Activated naive CD4-positive, alpha-beta T cell treated with Interleukin-2 at 50 U/mL for 16 hours (primary cell): Measurements from ENCODE around the gene OR10J5.
"Not testable (repeated sequence)": the region's sequence is repeated elsewhere in the genome, so short reads cannot be mapped to it uniquely, and the experiment has no call there.

Experiments
- DNase-seq: peaks from one replicate; pipeline ENCODE4 v3.0.0-alpha.2; 2020

OR10J5 gene

GRCh38 chr1:159535907-159536306 lies at the start of gene OR10J5:
OR10J5 (minus strand) TSS chr1:159536007; CDS start chr1:159536007, 0 bp downstream.
- no peak for DNase-seq

- no peak for DNase-seq
Observed at GRCh38 chr1:159584536-159584935, 48.7 kb upstream of the OR10J5 start.

GRCh38 chr1:159581422-159581821 lies 45.6 kb upstream of the OR10J5 start:
- no peak for DNase-seq

GRCh38 chr1:159580340-159580739 lies 44.5 kb upstream of the OR10J5 start:
- no peak for DNase-seq

GRCh38 chr1:159577446-159577845 lies 41.6 kb upstream of the OR10J5 start:
- DNase-seq, result no peak

GRCh38 chr1:159562680-159563079 lies 26.9 kb upstream of the OR10J5 start:
- DNase-seq, result no peak

- no peak for DNase-seq
Observed at GRCh38 chr1:159561497-159561896, 25.7 kb upstream of the OR10J5 start.

GRCh38 chr1:159560599-159560998 lies 24.8 kb upstream of the OR10J5 start:
- DNase-seq, result no peak

GRCh38 chr1:159556931-159557369 lies 21.1 kb upstream of the OR10J5 start:
- DNase-seq, result no peak

- DNase-seq, result no peak
Observed at GRCh38 chr1:159554696-159555095, 18.9 kb upstream of the OR10J5 start.

- no peak for DNase-seq
Observed at GRCh38 chr1:159554261-159554660, 18.5 kb upstream of the OR10J5 start.

- DNase-seq, result no peak
Observed at GRCh38 chr1:159548126-159548525, 12.3 kb upstream of the OR10J5 start.

GRCh38 chr1:159532922-159533321 lies 2.9 kb downstream of the OR10J5 start:
- DNase-seq, result no peak

- DNase-seq, result not testable (repeated sequence)
Observed at GRCh38 chr1:159524792-159525191, 11.0 kb downstream of the OR10J5 start.

- DNase-seq, result no peak
Observed at GRCh38 chr1:159510229-159510541, 25.6 kb downstream of the OR10J5 start.

GRCh38 chr1:159509440-159510228 lies 26.2 kb downstream of the OR10J5 start:
- no peak for DNase-seq

GRCh38 chr1:159508951-159509350 lies 26.9 kb downstream of the OR10J5 start:
- no peak for DNase-seq

- no peak for DNase-seq
Observed at GRCh38 chr1:159505676-159506075, 30.1 kb downstream of the OR10J5 start.

- DNase-seq, result no peak
Observed at GRCh38 chr1:159501082-159501481, 34.7 kb downstream of the OR10J5 start.

GRCh38 chr1:159494513-159495210 lies 41.1 kb downstream of the OR10J5 start:
- not testable (repeated sequence) for DNase-seq

- no peak for DNase-seq
Observed at GRCh38 chr1:159493354-159493753, 42.5 kb downstream of the OR10J5 start.

- DNase-seq, result no peak
Observed at GRCh38 chr1:159492575-159493323, 43.1 kb downstream of the OR10J5 start.
